ENCODE results near the gene SNRPB2. TPM values are rescaled to one million over a fixed set of nuclear protein-coding genes. Genes with fewer than 3 reads are reported as not detected.

Gene SNRPB2
- polyA plus RNA-seq, 6 donors from 2014 or later = 67.5 to 91.1 (median 84.3) TPM

- H3K27ac Mint-ChIP-seq = no peak overlapping the region
- H3K9me3 Mint-ChIP-seq = peaks cover 8 to 41% (median 19%) of the 10 kb centered on the region in 7 donors
- peaks cover 20 to 30% (median 24%) of the 10 kb centered on the region in 3 donors for H3K27me3 Mint-ChIP-seq
- ATAC-seq (ENCODE audit: low read depth in 2 of 2) (no peak), DNase-seq (no peak)
- H3K4me1 Mint-ChIP-seq = no peaks in the 10 kb centered on the region
- H3K4me3 Mint-ChIP-seq = no peak overlapping the region
- H3K36me3 Mint-ChIP-seq = peaks cover 3 to 20% of the 10 kb centered on the region in 2 donors
Measured at GRCh38 chr20:16777126-16777525, 47.3 kb downstream of the SNRPB2 start.

GRCh38 chr20:16778159-16778558, 48.3 kb downstream of the SNRPB2 start:
- ATAC-seq (ENCODE audit: low read depth in 2 of 2) (no peak), DNase-seq (no peak)
- Mint-ChIP-seq H3K27me3 (peaks cover 20 to 37% (median 30%) of the 10 kb centered on the region in 3 donors), H3K27ac (no peak overlapping the region), H3K36me3 (peaks cover 3 to 17% of the 10 kb centered on the region in 2 donors), H3K4me3 (no peak overlapping the region), H3K9me3 (peaks cover 13 to 47% (median 25%) of the 10 kb centered on the region in 7 donors), H3K4me1 (no peaks in the 10 kb centered on the region)

- ATAC-seq (ENCODE audit: low read depth in 2 of 2) = no peak
- H3K36me3 Mint-ChIP-seq = peaks cover 0 to 3% of the 10 kb centered on the region in 2 donors
- no peak overlapping the region for H3K4me3 Mint-ChIP-seq
- H3K9me3 Mint-ChIP-seq = peaks cover 9 to 34% (median 18%) of the 10 kb centered on the region in 7 donors
- H3K4me1 Mint-ChIP-seq = no peaks in the 10 kb centered on the region
- no peak for DNase-seq
- H3K27me3 Mint-ChIP-seq = peaks cover 12 to 38% (median 27%) of the 10 kb centered on the region in 3 donors
- H3K27ac Mint-ChIP-seq = no peak overlapping the region
Measured at GRCh38 chr20:16781496-16781895, 51.7 kb downstream of the SNRPB2 start.

GRCh38 chr20:16785226-16785625, 55.4 kb downstream of the SNRPB2 start:
- DNase-seq (no peak), ATAC-seq (ENCODE audit: low read depth in 2 of 2) (no peak)
- H3K27ac Mint-ChIP-seq = no peak overlapping the region
- peaks cover 9 to 37% (median 20%) of the 10 kb centered on the region in 7 donors for H3K9me3 Mint-ChIP-seq
- peaks cover 5 to 47% (median 20%) of the 10 kb centered on the region in 3 donors for H3K27me3 Mint-ChIP-seq
- no peak overlapping the region for H3K4me3 Mint-ChIP-seq
- H3K36me3 Mint-ChIP-seq = no peaks in the 10 kb centered on the region
- H3K4me1 Mint-ChIP-seq = no peaks in the 10 kb centered on the region

Other genes starting within 250 kb of the SNRPB2 start
- 1 to 10 TPM; 3.2 to 7.1 (median 5.1) TPM for gene KIF16B, start 156.6 kb upstream of the SNRPB2 start, polyA plus RNA-seq (ENCODE audit: low read depth in 6 of 6)
- not detected for gene OTOR, start 18.3 kb downstream of the SNRPB2 start, polyA plus RNA-seq (ENCODE audit: low read depth in 6 of 6)